Measurements from ENCODE around the gene ZNF692. TPM values are rescaled to one million over a fixed set of nuclear protein-coding genes. Genes with fewer than 3 reads are reported as not detected.

Gene ZNF692, protein sequence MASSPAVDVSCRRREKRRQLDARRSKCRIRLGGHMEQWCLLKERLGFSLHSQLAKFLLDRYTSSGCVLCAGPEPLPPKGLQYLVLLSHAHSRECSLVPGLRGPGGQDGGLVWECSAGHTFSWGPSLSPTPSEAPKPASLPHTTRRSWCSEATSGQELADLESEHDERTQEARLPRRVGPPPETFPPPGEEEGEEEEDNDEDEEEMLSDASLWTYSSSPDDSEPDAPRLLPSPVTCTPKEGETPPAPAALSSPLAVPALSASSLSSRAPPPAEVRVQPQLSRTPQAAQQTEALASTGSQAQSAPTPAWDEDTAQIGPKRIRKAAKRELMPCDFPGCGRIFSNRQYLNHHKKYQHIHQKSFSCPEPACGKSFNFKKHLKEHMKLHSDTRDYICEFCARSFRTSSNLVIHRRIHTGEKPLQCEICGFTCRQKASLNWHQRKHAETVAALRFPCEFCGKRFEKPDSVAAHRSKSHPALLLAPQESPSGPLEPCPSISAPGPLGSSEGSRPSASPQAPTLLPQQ
- total RNA-seq (2022; extraction: Qiagen RNA extraction) = 8.8 to 21.1 TPM (median 16.2 TPM) in 5 replicates

DNA sequence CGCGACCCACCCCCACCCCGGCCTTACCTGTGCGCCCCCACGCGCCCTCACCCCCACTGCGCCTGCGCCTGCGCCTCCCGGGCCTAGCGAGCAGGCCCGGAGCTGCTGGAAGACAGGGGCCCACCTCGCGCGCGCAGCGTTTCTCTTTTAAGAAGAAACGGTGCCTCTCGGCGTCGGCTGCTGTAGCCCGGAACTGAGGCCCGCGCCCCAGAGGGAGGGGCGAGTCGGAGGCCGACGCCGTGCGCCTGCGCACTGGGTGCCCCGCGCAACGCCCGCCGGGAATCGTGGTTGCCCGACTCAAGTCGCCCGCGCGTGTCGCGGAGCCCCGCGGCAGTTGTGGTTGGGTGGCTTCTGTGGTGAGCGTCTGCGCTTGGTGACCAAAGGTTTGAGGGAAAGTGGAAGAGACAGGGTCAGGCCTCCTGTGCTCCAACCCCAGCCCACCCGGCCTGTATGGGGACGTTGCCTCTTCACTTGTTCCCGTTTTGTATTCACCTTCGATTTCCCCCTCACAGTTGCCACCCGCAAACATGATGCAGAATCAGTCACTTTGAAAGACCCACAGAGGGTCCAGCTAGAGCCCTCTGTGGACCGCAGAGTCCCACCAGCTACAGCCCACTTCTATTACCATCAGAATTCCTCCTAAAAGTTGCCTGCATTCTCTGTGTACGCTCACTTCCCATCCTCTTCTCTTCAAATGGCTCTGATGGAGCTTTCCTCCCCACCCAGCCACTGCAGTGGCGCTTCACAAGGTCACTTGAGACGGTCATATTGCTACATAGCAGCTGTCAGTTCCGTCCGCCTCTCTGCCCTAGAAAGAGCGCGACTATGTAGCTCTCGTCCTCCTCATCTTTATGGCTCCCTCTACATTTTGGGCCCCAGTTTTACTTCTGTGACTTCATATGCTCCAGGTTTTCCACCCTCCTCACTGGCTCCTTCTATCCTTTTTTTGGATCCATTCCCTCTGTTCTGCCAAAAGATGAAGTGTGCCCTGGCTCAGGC is at the start of gene ZNF692:
TSS of gene ZNF692 (minus strand) at position 195 of the 999 bp plus-strand sequence. CDS start 776 bp downstream, outside the sequence.

DNA sequence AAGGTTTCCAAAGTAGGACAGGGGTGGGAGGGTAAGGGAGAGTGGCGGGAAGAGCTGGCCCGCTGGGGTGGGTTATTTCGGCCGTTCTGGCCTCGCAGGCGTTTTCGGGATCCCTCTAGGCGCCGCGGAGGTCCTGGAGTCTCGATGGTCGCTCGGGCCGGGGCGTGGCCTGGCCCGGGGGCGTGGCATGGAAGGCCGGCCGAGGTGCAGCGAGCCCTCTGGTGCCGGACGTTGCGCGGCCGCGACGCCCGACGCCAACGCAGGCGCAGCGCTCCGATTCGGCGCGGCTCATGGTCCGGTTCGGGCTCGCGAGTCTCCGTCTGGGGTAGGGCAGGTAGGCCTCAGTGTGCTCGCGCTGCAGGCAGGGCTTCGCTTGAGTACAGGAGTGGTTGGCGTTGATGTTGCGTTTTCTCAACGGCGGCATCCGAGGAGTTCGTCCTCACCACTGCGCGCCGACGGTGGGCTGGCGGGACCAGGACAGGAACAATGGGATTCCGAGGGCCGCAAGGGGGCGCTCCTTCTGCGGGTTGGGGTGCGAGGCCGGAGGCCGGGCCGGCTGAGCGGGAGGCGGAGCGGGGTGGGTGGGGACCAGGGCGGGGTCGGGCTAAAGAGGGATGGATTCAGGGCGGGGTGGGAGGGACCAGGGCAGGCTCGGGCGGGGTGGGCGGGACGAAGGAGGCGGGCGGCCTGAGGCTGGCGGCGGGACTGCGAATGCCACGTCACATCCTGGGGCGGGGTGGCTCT is 47.3 kb upstream of the ZNF692 start, which contains the start of gene PGBD2:
TSS of gene PGBD2 (plus strand) at position 227 of the 744 bp plus-strand sequence. CDS start 7,628 bp downstream, outside the sequence.

DNA sequence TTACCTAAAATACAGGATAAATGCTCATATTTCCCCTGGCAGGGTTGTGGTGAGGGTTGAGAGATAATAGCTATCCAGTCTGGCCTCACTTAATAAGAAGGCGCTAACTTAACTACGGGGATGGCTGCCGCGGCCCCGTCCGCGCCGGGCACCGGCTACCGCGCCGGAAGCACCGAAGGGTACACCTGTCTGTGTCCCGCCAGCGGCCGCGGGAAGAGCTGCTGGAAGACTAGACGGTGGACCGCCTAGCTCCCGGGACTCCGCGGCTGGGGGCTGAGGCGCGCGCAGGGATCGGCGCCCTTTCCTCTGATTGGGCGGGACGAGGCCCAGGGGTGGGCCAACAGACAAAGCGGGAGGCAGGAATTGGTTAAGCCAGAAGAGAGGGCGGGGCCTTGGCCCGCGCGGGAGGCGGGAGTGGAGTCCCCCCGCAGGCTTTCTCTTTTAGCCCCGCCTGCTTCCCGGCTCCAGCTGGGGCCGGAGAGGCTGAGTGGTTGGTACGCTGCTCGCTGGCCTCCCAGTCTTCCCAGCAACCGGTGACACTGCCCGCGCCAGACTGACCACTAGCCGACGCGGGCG is 21.0 kb downstream of the ZNF692 start, which contains the start of gene ZNF672:
TSS of gene ZNF672 (plus strand) at position 444 of the 576 bp plus-strand sequence. CDS start 9,051 bp downstream, outside the sequence.

DNA sequence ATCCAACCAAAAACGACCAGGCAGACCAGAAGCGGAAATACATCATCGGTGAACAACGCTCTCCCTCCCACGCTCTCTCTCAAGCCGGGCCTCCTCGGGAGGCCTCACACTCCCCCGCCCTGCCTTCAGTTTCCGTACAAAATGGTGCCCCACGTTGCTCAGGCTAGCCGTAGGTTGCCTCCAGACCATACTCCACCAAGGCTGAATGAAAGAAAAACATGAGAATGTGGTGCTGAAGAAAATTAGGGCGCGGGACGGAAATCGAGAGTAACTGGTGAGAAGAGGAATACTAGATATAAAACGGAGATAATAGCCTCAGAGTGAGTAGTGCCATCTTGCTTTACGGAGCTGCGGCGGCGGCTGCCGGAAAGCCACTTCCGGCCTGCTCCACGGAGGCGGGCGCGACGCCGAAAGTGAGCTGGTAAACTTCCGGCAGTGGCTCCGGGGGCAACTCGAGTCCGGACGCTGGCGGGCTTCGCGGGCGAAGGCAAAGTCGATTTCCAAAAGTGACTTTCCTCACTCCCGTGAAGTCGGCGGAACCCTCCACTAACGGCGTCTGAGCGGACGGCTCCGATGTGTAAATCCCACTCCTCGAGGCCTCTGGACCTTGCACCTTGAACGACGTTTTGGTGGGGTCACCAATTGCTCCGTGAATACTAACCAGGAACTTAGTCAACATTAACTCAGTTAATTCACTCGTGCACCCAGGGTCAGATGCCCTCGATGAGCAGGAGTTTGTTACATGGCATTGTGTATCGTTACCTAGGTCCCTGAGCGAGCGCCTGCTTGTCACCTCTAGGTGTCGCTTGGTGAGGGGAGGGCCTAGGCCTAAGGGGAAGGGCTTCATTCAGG is 32.8 kb downstream of the ZNF692 start, which contains the start of gene SH3BP5L:
TSS of gene SH3BP5L (minus strand) at position 7 of the 852 bp plus-strand sequence. CDS start 980 bp downstream, outside the sequence.

Other genes starting within 250 kb of the ZNF692 start
- not detected in 5 replicates for gene OR2T11, start 224.0 kb downstream of the ZNF692 start, total RNA-seq (2022; extraction: Qiagen RNA extraction)
- gene OR2T35, start 213.8 kb downstream of the ZNF692 start, total RNA-seq (2022; extraction: Qiagen RNA extraction) = not detected in 5 replicates
- not detected in 5 replicates for gene OR2T27, start 203.6 kb downstream of the ZNF692 start, total RNA-seq (2022; extraction: Qiagen RNA extraction)
- not detected in 5 replicates for gene OR14I1, start 156.3 kb downstream of the ZNF692 start, total RNA-seq (2022; extraction: Qiagen RNA extraction)
- gene LYPD8, start 103.3 kb downstream of the ZNF692 start, total RNA-seq (2022; extraction: Qiagen RNA extraction) = 0.08 to 0.12 TPM (median 0.11 TPM) in 4 of 5 replicates, not detected in the other
- gene SH3BP5L, start 33.2 kb downstream of the ZNF692 start, total RNA-seq (2022; extraction: Qiagen RNA extraction) = 16.8 to 25.6 TPM (median 22.6 TPM) in 5 replicates
- gene ZNF672, start 20.9 kb downstream of the ZNF692 start, total RNA-seq (2022; extraction: Qiagen RNA extraction) = 13.6 to 19.5 TPM (median 17.6 TPM) in 5 replicates
- gene PGBD2, start 47.1 kb upstream of the ZNF692 start, total RNA-seq (2022; extraction: Qiagen RNA extraction) = 3.1 to 4.5 TPM (median 3.3 TPM) in 5 replicates